Islet precursor cell (in vitro differentiated cells): Measurements from ENCODE around the gene TOB2.
"Not testable (repeated sequence)": the region's sequence is repeated elsewhere in the genome, so short reads cannot be mapped to it uniquely, and the experiment has no call there.

ENCODE experiments used
- DNase-seq: peaks from one replicate; pipeline ENCODE4 v3.0.0-alpha.2; 2018

The TOB2 gene

GRCh38 chr22:41461901-41462300 lies 15.3 kb upstream of the TOB2 start:
- DNase-seq = no peak

- DNase-seq = not testable (repeated sequence)
Observed at GRCh38 chr22:41460071-41460470, 13.5 kb upstream of the TOB2 start.

GRCh38 chr22:41459431-41459830 lies 12.8 kb upstream of the TOB2 start:
- no peak for DNase-seq

- DNase-seq = no peak
Observed at GRCh38 chr22:41458161-41458728, 11.6 kb upstream of the TOB2 start.

GRCh38 chr22:41448189-41448808 lies 1.7 kb upstream of the TOB2 start:
- peak; percentile 99 for DNase-seq

- DNase-seq = peak; percentile 89
Observed at GRCh38 chr22:41447435-41448188, 1.0 kb upstream of the TOB2 start.

- DNase-seq = no peak
Observed at GRCh38 chr22:41446057-41446501, 522 bp downstream of the TOB2 start.

- no peak for DNase-seq
Observed at GRCh38 chr22:41445129-41446056, 1.2 kb downstream of the TOB2 start.

- peak; percentile 99 for DNase-seq
Observed at GRCh38 chr22:41444360-41445128, 2.1 kb downstream of the TOB2 start.

- no peak for DNase-seq
Observed at GRCh38 chr22:41442240-41442792, 4.3 kb downstream of the TOB2 start.

- not testable (repeated sequence) for DNase-seq
Observed at GRCh38 chr22:41440511-41440910, 6.1 kb downstream of the TOB2 start.

- no peak for DNase-seq
Observed at GRCh38 chr22:41437198-41437597, 9.4 kb downstream of the TOB2 start.

- DNase-seq = no peak
Observed at GRCh38 chr22:41436322-41437113, 10.1 kb downstream of the TOB2 start.

GRCh38 chr22:41435560-41435959 lies 11.0 kb downstream of the TOB2 start:
- no peak for DNase-seq

- not testable (repeated sequence) for DNase-seq
Observed at GRCh38 chr22:41434361-41435003, 12.1 kb downstream of the TOB2 start.

GRCh38 chr22:41433480-41433879 lies 13.1 kb downstream of the TOB2 start:
- not testable (repeated sequence) for DNase-seq

GRCh38 chr22:41431656-41432055 lies 14.9 kb downstream of the TOB2 start:
- DNase-seq = no peak

GRCh38 chr22:41429951-41430332 lies 16.7 kb downstream of the TOB2 start:
- DNase-seq = no peak

GRCh38 chr22:41429232-41429950 lies 17.2 kb downstream of the TOB2 start:
- peak; percentile 80 for DNase-seq
